Mesenchymal stem cell (in vitro differentiated cells and primary cell): ENCODE data around the gene UBE2E1.

Source experiments
- DNase-seq: peaks from one replicate; pipeline ENCODE4 v3.0.0-alpha.2; 2013
- H2AFZ ChIP-seq: one replicate; pipeline ENCODE4 v1.6.1; 2013; ENCODE audit warnings: low read depth, mild to moderate bottlenecking, control low read depth, inconsistent platforms, low read length, moderate library complexity
- H2AK5ac ChIP-seq: 2 replicates; pipeline ENCODE4 v1.6.1; 2013; ENCODE audit warnings: low read length, moderate library complexity, mild to moderate bottlenecking, inconsistent platforms; ENCODE audit not compliant: severe bottlenecking
- H2BK120ac ChIP-seq: one replicate; pipeline ENCODE4 v1.6.1; 2013; ENCODE audit warnings: low read depth, mild to moderate bottlenecking, inconsistent platforms, low read length, moderate library complexity
- H2BK12ac ChIP-seq, 2 experiments: one replicate each; pipeline ENCODE4 v1.6.1; 2013; ENCODE audit warnings: inconsistent platforms in 2 of 2, low read length in 2 of 2, mild to moderate bottlenecking in 2 of 2, moderate library complexity in 2 of 2, control low read depth in 1 of 2
- H2BK15ac ChIP-seq: one replicate; pipeline ENCODE4 v1.6.1; 2013; ENCODE audit warnings: mild to moderate bottlenecking, low read depth, inconsistent platforms; ENCODE audit not compliant: poor library complexity, severe bottlenecking
- H2BK5ac ChIP-seq: 2 replicates; pipeline ENCODE4 v1.6.1; 2013; ENCODE audit warnings: low read depth, mild to moderate bottlenecking, low read length, control low read depth, inconsistent platforms; ENCODE audit not compliant: poor library complexity, severe bottlenecking
- H3K14ac ChIP-seq, 2 experiments: one replicate each; pipeline ENCODE4 v1.6.1; 2013; ENCODE audit warnings: inconsistent platforms in 2 of 2, low read length in 2 of 2, control low read depth in 1 of 2, mild to moderate bottlenecking in 1 of 2, moderate library complexity in 1 of 2
- H3K18ac ChIP-seq, 2 experiments: one replicate each; pipeline ENCODE4 v1.6.1; 2013; ENCODE audit warnings: inconsistent platforms in 2 of 2, low read length in 2 of 2, control low read depth in 1 of 2, low read depth in 1 of 2, mild to moderate bottlenecking in 1 of 2
- H3K23ac ChIP-seq, 2 experiments: one replicate each; pipeline ENCODE4 v1.6.1; 2013; ENCODE audit warnings: inconsistent platforms in 2 of 2, low read length in 2 of 2, mild to moderate bottlenecking in 2 of 2, moderate library complexity in 2 of 2, control low read depth in 1 of 2
- H3K27ac ChIP-seq: 2 replicates; pipeline ENCODE4 v1.5.1; 2013; ENCODE audit warnings: mild to moderate bottlenecking, moderate library complexity, low read length, control low read depth, inconsistent platforms; ENCODE audit not compliant: poor library complexity, severe bottlenecking
- H3K27me3 ChIP-seq, 2 experiments: 2 replicates each; pipeline versions ENCODE4 v1.6.1 to v1.7.0; 2013; ENCODE audit warnings: low read length in 2 of 2, mild to moderate bottlenecking in 2 of 2, moderate library complexity in 2 of 2, control low read depth in 1 of 2, inconsistent platforms in 1 of 2; ENCODE audit not compliant: control insufficient read depth in 1 of 2, insufficient read depth in 1 of 2
- H3K36me3 ChIP-seq, 2 experiments: 2 replicates each; pipeline versions ENCODE4 v1.6.1 to v1.7.0; 2013; ENCODE audit warnings: low read length in 2 of 2, control low read depth in 1 of 2, inconsistent platforms in 1 of 2, low read depth in 1 of 2, mild to moderate bottlenecking in 1 of 2; ENCODE audit not compliant: insufficient read depth in 2 of 2, control insufficient read depth in 1 of 2
- H3K4ac ChIP-seq, 2 experiments: one replicate each; pipeline ENCODE4 v1.6.1; 2013; ENCODE audit warnings: inconsistent platforms in 2 of 2, low read length in 2 of 2, mild to moderate bottlenecking in 2 of 2, moderate library complexity in 2 of 2, control low read depth in 1 of 2, low read depth in 1 of 2
- H3K4me1 ChIP-seq: 2 replicates; pipeline ENCODE4 v1.6.1; 2013; ENCODE audit warnings: low read depth, low read length, control low read depth; ENCODE audit not compliant: control insufficient read depth, insufficient read depth
- H3K4me2 ChIP-seq: 2 replicates; pipeline ENCODE4 v1.6.1; 2013; ENCODE audit warnings: low read length, mild to moderate bottlenecking, inconsistent platforms; ENCODE audit not compliant: poor library complexity, severe bottlenecking
- H3K4me3 ChIP-seq, 2 experiments: 2 replicates each; pipeline versions ENCODE4 v1.5.1 to v1.7.0; 2013; ENCODE audit warnings: low read length in 2 of 2, mild to moderate bottlenecking in 2 of 2, control low read depth in 1 of 2, low read depth in 1 of 2; ENCODE audit not compliant: insufficient read depth in 1 of 2
- H3K79me1 ChIP-seq: replicated peaks from 2 replicates; pipeline ENCODE4 v1.6.1; 2013; ENCODE audit warnings: mild to moderate bottlenecking, control low read depth, low read length, inconsistent platforms; ENCODE audit not compliant: poor library complexity, severe bottlenecking
- H3K9ac ChIP-seq: 2 replicates; pipeline ENCODE4 v1.7.0; 2013; ENCODE audit warnings: mild to moderate bottlenecking, low read length, moderate library complexity
- H3K9me3 ChIP-seq: 2 replicates; pipeline ENCODE4 v1.7.0; 2013; ENCODE audit warnings: mild to moderate bottlenecking, low read length; ENCODE audit not compliant: control insufficient read depth
- H4K8ac ChIP-seq: one replicate; pipeline ENCODE4 v1.6.1; 2013; ENCODE audit warnings: inconsistent platforms, mild to moderate bottlenecking, low read length, moderate library complexity
- H4K91ac ChIP-seq: one replicate; pipeline ENCODE4 v1.6.1; 2013; ENCODE audit warnings: mild to moderate bottlenecking, low read length, inconsistent platforms
- WGBS: methylation state at CpG from one replicate; pipeline ENCODE4 v1.1.7; 2013; ENCODE audit warnings: mixed read lengths; 5-methylcytosine and 5-hydroxymethylcytosine counted together

Gene UBE2E1

DNA sequence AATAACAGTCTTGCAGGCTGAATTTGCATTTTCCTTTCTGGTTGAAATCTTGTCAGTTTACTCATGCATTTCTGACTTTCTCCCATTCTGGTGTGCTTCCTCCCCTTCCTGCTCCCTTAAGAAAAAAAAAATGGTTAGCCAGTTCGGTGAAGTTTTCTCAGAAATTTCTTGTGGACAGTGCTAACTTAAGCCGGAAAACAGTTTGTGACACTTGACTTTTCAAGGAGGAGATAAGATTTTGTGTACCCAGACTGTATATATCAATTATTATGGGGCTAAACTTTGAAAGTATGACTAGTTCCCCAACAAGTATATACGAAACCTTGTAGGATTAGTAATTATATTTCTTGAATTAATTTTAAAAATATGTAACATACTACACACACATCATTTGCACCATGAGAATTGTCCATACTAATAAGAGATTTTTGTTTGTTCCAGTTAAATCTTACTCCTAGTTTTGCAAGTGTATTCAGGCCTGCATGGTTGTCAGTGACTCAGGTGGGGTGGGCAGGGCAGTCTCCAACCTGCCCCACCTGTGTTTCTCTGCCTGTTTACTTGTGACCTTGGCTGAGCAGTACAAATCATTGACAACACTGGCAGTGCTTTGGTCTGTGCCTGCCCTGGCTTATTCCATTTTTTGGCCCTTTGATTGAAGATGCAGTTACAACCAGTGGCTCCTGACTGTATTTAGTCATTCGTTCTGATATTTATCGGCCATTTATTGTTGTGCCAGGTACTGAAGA, 19.1 kb downstream of the UBE2E1 start:
- Histone ChIP-seq H2BK15ac (no peak overlapping the region), H3K18ac (peak overlapping the region in 1 of 2 experiments; percentile 18), H2BK5ac (no peak overlapping the region), H4K8ac (no peak overlapping the region), H2AK5ac (no peak overlapping the region), H3K4me1 (peaks cover 3% of the 10 kb centered on the region), H3K9ac (no peak overlapping the region), H3K36me3 (peaks cover 0 to under 1% of the 10 kb centered on the region in 2 experiments), H3K14ac (no peak overlapping the region), H3K4ac (no peak overlapping the region), H3K4me3 (no peak overlapping the region), H3K79me1 (peaks cover 33% of the 10 kb centered on the region), H3K23ac (no peak overlapping the region), H3K27ac (no peak overlapping the region), H4K91ac (no peak overlapping the region), H2AFZ (no peak overlapping the region), H3K4me2 (no peak overlapping the region), H2BK120ac (no peak overlapping the region), H3K9me3 (no peaks in the 10 kb centered on the region), H3K27me3 (no peaks in the 10 kb centered on the region), H2BK12ac (no peak overlapping the region)
- 93% methylated on average over 3 of the region's 5 CpGs for WGBS
- no peak for DNase-seq

DNA sequence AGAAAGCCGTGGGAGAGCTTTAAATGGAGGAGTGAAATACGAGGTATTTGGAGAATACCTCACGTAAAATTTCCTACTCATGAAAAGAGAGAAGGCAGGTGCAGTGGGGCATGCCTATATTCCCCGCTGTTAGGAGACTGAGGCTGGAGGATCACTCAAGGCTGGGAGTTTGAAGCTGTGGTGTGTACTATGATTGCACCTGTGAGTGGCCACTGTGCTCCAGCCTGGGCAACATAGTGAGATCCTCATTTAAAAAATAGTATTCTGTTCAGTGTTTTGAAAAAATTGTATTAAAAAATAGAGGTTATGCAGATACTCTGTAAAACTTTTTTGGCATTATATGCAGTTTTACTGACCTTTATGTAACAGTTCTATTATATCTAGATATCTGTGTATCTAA, 20.0 kb downstream of the UBE2E1 start:
- H3K9me3 ChIP-seq = no peaks in the 10 kb centered on the region
- H3K79me1 ChIP-seq = peaks cover 30% of the 10 kb centered on the region
- peaks cover 3% of the 10 kb centered on the region for H3K4me1 ChIP-seq
- H3K4ac ChIP-seq = no peak overlapping the region
- no peaks in the 10 kb centered on the region for H3K27me3 ChIP-seq
- H3K9ac ChIP-seq = no peak overlapping the region
- no peak overlapping the region for H2BK5ac ChIP-seq
- H3K36me3 ChIP-seq = no peaks in the 10 kb centered on the region
- H3K14ac ChIP-seq = no peak overlapping the region
- H3K4me2 ChIP-seq = no peak overlapping the region
- H3K23ac ChIP-seq = no peak overlapping the region
- no peak overlapping the region for H4K91ac ChIP-seq
- no peak overlapping the region for H2BK15ac ChIP-seq
- H2BK12ac ChIP-seq = no peak overlapping the region
- H3K27ac ChIP-seq = no peak overlapping the region
- H2AK5ac ChIP-seq = no peak overlapping the region
- H4K8ac ChIP-seq = no peak overlapping the region
- H2BK120ac ChIP-seq = no peak overlapping the region
- WGBS = 98% methylated on average over 4 of the region's 4 CpGs
- H3K18ac ChIP-seq = no peak overlapping the region
- DNase-seq = no peak
- H2AFZ ChIP-seq = no peak overlapping the region
- H3K4me3 ChIP-seq = no peak overlapping the region

DNA sequence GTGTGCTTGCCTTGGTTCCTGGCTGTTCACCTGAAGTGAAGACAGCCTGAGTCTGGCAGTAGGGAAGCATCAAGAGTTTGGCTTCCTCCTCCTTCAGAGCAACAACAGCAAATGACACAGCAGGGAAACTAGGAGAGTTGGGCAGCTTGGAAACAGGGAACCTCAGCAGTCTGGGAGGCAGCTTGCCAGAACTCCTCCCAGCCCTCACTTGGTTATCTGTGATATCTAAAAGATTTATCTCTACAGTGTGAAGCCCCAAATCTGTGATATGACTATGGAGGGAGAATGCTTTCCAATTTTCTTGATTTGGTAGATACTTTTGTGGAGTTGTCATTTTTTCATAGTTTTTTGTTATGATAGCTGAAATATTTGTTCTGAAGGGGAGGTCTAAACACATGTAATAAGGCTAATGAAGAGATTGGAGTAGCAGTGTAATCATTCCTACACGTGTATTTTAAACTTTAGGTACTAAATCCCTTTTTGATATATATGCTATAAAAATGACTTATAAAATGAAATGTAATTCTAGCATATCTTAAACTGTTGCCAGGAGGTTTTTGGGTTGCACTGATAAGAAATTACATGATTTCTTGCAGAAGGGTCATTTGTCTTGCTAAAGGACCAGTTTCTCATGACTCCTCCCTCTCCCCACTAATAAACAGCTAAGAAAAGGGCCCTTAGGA, 20.8 kb downstream of the UBE2E1 start:
- Histone ChIP-seq H3K36me3 (no peaks in the 10 kb centered on the region), H3K9me3 (no peaks in the 10 kb centered on the region), H4K8ac (no peak overlapping the region), H2BK15ac (no peak overlapping the region), H4K91ac (no peak overlapping the region), H3K14ac (no peak overlapping the region), H3K4me3 (no peak overlapping the region), H2BK12ac (no peak overlapping the region), H3K79me1 (peaks cover 27% of the 10 kb centered on the region), H2AFZ (no peak overlapping the region), H2BK120ac (no peak overlapping the region), H2AK5ac (no peak overlapping the region), H3K27me3 (no peaks in the 10 kb centered on the region), H3K23ac (no peak overlapping the region), H3K4me1 (peaks cover 3% of the 10 kb centered on the region), H3K9ac (no peak overlapping the region), H3K18ac (no peak overlapping the region), H2BK5ac (no peak overlapping the region), H3K27ac (no peak overlapping the region), H3K4ac (no peak overlapping the region), H3K4me2 (no peak overlapping the region)
- DNase-seq = peak; percentile 19
- WGBS = no CpG with 5 or more reads among the region's 1 CpG

DNA sequence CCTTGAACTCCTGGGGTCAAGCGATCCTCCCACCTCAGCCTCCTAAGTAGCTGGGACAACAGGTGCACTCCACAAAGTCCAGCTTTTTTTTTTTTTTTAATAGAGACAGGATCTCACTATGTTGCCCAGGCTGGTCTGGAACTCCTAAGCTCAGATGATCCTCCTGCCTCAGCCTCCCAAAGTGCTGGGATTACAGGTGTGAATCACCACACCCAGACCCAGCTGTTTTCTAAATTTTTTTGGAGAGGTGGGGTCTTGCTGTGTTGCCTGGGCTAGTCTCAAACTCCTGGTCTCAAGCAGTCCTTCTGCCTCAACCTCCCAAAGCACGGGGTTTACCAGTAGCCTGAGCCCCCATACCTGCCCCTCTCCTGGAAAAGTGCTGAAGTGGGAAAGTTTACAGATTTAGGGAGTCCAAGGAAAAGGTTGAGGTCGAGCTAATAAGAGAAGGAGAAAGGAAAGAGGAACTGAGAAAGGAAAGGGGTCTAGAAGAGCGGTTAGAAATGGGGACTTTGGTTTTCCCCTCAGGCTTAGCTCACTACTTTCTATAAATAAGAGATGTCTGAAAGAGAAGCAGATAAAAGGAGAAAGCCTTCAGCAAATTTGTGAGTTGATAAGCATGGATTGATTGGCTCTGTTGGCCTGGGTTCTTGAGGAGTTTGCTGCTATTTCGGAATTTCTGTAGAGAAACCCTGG, 23.6 kb downstream of the UBE2E1 start:
- H2BK5ac ChIP-seq = no peak overlapping the region
- H3K4me1 ChIP-seq = peaks cover 3% of the 10 kb centered on the region
- no peak overlapping the region for H2BK15ac ChIP-seq
- no peak overlapping the region for H3K4me3 ChIP-seq
- peaks cover 22% of the 10 kb centered on the region for H3K79me1 ChIP-seq
- H3K27me3 ChIP-seq = no peaks in the 10 kb centered on the region
- H3K4ac ChIP-seq = no peak overlapping the region
- no peak overlapping the region for H3K23ac ChIP-seq
- no peaks in the 10 kb centered on the region for H3K36me3 ChIP-seq
- H3K18ac ChIP-seq = no peak overlapping the region
- H4K8ac ChIP-seq = no peak overlapping the region
- WGBS = 100% methylated on average over 3 of the region's 5 CpGs
- H2AK5ac ChIP-seq = no peak overlapping the region
- no peak overlapping the region for H2AFZ ChIP-seq
- no peak overlapping the region for H2BK120ac ChIP-seq
- H3K27ac ChIP-seq = no peak overlapping the region
- H3K4me2 ChIP-seq = no peak overlapping the region
- H3K9me3 ChIP-seq = no peaks in the 10 kb centered on the region
- no peak overlapping the region for H2BK12ac ChIP-seq
- H4K91ac ChIP-seq = no peak overlapping the region
- H3K9ac ChIP-seq = no peak overlapping the region
- H3K14ac ChIP-seq = no peak overlapping the region
- no peak for DNase-seq
